Osteoblast (primary cell): ENCODE results near the gene NME4. TPM values are rescaled to one million over a fixed set of nuclear protein-coding genes. Genes with fewer than 3 reads are reported as not detected.

Experiments used
- DNase-seq: peaks from one replicate; pipeline ENCODE4 v3.0.0; 2011; ENCODE audit warnings: low spot score, mixed read lengths; ENCODE audit not compliant: insufficient read length; ENCODE audit errors: missing footprints
- H2AFZ ChIP-seq: 2 replicates; pipeline ENCODE4 v1.6.0; 2011; ENCODE audit warnings: mild to moderate bottlenecking, low read length
- H3K27ac ChIP-seq: 2 replicates; pipeline ENCODE4 v1.5.1; 2011; ENCODE audit warnings: mild to moderate bottlenecking, low read depth, low read length, moderate library complexity
- H3K27me3 ChIP-seq: 2 replicates; pipeline ENCODE4 v1.6.0; 2012; ENCODE audit warnings: mild to moderate bottlenecking, control low read depth, inconsistent platforms, low read length, moderate library complexity; ENCODE audit not compliant: insufficient read depth
- H3K36me3 ChIP-seq: 2 replicates; pipeline ENCODE4 v1.5.1; 2011; ENCODE audit warnings: mild to moderate bottlenecking, low read length, control low read depth, moderate library complexity; ENCODE audit not compliant: insufficient read depth
- H3K4me1 ChIP-seq: 2 replicates; pipeline ENCODE4 v1.5.1; 2011; ENCODE audit warnings: mild to moderate bottlenecking, low read length, control low read depth, moderate library complexity; ENCODE audit not compliant: insufficient read depth
- H3K4me2 ChIP-seq: 2 replicates; pipeline ENCODE4 v1.6.0; 2011; ENCODE audit warnings: mild to moderate bottlenecking, low read length; ENCODE audit not compliant: insufficient read depth
- H3K4me3 ChIP-seq: fragments of 200-600 bp; sonication (generic); 3 replicates; pipeline ENCODE4 v1.5.1; 2012; ENCODE audit warnings: mild to moderate bottlenecking, low read length, inconsistent platforms; ENCODE audit not compliant: insufficient read depth
- H3K79me2 ChIP-seq: 2 replicates; pipeline ENCODE4 v1.6.0; 2012; ENCODE audit warnings: mild to moderate bottlenecking, low read length, control low read depth, inconsistent platforms; ENCODE audit not compliant: insufficient read depth
- H3K9me3 ChIP-seq: 2 replicates; pipeline ENCODE4 v1.5.1; 2011; ENCODE audit warnings: low read depth, low read length, control low read depth
- H4K20me1 ChIP-seq: 2 replicates; pipeline ENCODE4 v1.6.0; 2012; ENCODE audit warnings: mild to moderate bottlenecking, low read length, control low read depth; ENCODE audit not compliant: insufficient read depth
- CTCF ChIP-seq: IDR thresholded peaks from 2 replicates; pipeline ENCODE4 v1.5.1; 2011; ENCODE audit warnings: mild to moderate bottlenecking, low read depth, low read length, moderate library complexity; ENCODE audit errors: extremely low read depth
- total RNA-seq: library from RNA; depleted of rRNA; stranded (reverse); fragments of >200 nt; gene quantifications from 2 replicates; pipeline ENCODE4 v1.2.3, GENCODE V29; 2012

Gene NME4
- total RNA-seq, 1 donor, result 83.6 TPM

- Histone ChIP-seq H3K4me3 (peak overlapping the region; percentile 59), H3K4me1 (no peaks in the 10 kb centered on the region), H3K79me2 (peaks cover 27% of the 10 kb centered on the region), H3K9me3 (no peaks in the 10 kb centered on the region), H3K27me3 (no peaks in the 10 kb centered on the region), H4K20me1 (peaks cover 12% of the 10 kb centered on the region), H2AFZ (peak overlapping the region; percentile 56), H3K27ac (no peak overlapping the region), H3K36me3 (peaks cover 3% of the 10 kb centered on the region), H3K4me2 (peak overlapping the region; percentile 63)
- DNase-seq, result peak; percentile 90
- TF ChIP-seq CTCF, result no peak
These were observed 43.4 kb upstream of the NME4 start for GRCh38 chr16:353404-354290.

- Histone ChIP-seq H3K27ac (no peak overlapping the region), H3K4me3 (no peak overlapping the region), H3K9me3 (no peaks in the 10 kb centered on the region), H3K27me3 (no peaks in the 10 kb centered on the region), H3K79me2 (peaks cover 21% of the 10 kb centered on the region), H3K36me3 (peaks cover 3% of the 10 kb centered on the region), H4K20me1 (peaks cover 8% of the 10 kb centered on the region), H3K4me1 (no peaks in the 10 kb centered on the region), H3K4me2 (no peak overlapping the region), H2AFZ (no peak overlapping the region)
- DNase-seq, result peak; percentile 52
- no peak for TF ChIP-seq CTCF
These were observed 42.6 kb upstream of the NME4 start for GRCh38 chr16:354291-354881.

- Histone ChIP-seq H4K20me1 (peaks cover 7% of the 10 kb centered on the region), H3K36me3 (peaks cover 3% of the 10 kb centered on the region), H2AFZ (no peak overlapping the region), H3K79me2 (peaks cover 15% of the 10 kb centered on the region), H3K27ac (no peak overlapping the region), H3K4me1 (no peaks in the 10 kb centered on the region), H3K4me3 (no peak overlapping the region), H3K27me3 (no peaks in the 10 kb centered on the region), H3K4me2 (no peak overlapping the region), H3K9me3 (no peaks in the 10 kb centered on the region)
- TF ChIP-seq CTCF, result no peak
- peak; percentile 66 for DNase-seq
These were observed 42.0 kb upstream of the NME4 start for GRCh38 chr16:354971-355461.

- Histone ChIP-seq H3K27me3 (no peaks in the 10 kb centered on the region), H2AFZ (no peak overlapping the region), H3K36me3 (no peaks in the 10 kb centered on the region), H3K27ac (no peak overlapping the region), H3K9me3 (no peaks in the 10 kb centered on the region), H4K20me1 (no peaks in the 10 kb centered on the region), H3K4me3 (no peak overlapping the region), H3K4me1 (no peaks in the 10 kb centered on the region), H3K79me2 (peaks cover 1% of the 10 kb centered on the region), H3K4me2 (no peak overlapping the region)
- TF ChIP-seq CTCF, result no peak
- DNase-seq, result peak; percentile 65
These were observed 40.3 kb upstream of the NME4 start for GRCh38 chr16:356741-357140.
